ENCODE results near the gene IRF2BP1.
"Not testable (repeated sequence)": the region's sequence is repeated elsewhere in the genome, so short reads cannot be mapped to it uniquely, and the experiment has no call there.

IRF2BP1 gene

GRCh38 chr19:45882652-45883585, 3.0 kb downstream of the IRF2BP1 start:
- peak; percentile 69 to 85 (median 73) for DNase-seq (ENCODE audit: low read depth in 3 of 3)

DNA sequence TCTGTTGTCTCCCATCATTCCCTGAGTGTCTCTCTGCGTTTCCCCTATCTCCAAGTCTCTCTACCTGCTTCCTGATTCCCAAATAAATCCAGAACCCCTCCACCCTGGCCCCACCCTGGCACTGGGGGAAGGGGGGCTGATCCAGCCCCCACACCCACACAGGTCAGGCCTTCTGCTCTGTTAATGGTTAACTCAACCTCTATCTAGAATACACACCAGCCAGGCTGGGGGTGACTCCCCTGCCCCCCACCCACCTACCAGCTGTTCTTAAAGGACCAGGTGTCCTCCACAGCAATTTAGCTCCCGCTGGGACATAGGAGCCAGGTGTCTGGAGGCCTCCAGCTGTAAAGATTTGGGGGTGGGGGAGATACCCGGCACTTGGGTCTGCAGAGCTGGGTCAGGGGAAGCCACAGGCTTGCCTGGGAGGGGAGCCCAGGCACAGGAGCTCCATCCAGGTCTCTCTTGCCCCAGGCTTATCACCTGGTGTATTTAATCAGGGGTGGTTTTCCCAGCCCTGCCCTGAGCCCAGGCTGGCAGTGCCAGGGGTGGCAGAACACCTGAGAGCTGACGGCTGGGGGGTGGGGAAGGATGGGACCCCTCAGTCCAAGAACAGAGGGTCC, 3.9 kb downstream of the IRF2BP1 start:
- no peak for DNase-seq (ENCODE audit: low read depth in 3 of 3)

DNA sequence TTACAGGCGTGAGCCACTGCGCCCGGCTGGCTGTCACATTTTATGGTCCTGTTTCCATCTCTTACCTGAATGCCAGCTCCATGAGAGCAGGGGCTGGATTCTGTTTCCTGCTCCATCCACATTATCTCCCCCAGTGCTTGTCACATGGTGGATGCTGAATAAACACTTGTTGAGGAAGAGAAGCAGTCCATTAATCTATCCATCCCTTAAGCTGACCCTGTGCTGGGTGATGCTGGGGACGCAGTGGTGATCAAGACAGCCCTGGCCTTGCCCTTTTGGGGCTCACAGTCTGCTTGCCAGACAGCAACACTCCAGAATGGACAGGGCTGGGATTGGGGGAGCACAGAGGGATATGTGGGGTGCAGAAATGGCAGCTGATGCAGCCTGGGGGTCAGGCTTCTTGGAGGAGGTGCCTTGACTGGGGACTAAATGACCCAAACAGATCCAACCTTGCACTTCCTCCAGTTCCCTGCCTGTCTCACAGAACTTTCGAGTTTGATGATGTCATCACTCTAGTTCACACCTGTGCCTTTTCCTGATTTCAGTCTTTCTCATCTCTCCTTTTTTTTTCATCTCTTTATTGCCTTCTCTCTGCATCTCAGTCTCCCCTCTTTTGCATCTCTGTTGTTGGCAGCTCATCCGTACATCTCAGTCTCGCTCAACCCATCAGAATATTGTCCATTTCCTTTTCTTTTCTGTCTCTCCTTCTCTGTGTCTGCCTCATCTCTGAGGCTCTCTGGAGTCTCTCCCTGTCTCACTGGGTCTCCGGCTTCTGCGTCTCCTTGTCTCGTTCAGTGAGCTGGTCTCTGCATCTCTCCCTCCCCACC, 4.6 kb downstream of the IRF2BP1 start:
- no peak for DNase-seq (ENCODE audit: low read depth in 3 of 3)

GRCh38 chr19:45879971-45880370, 6.0 kb downstream of the IRF2BP1 start:
- no peak for DNase-seq (ENCODE audit: low read depth in 3 of 3)

- no peak for DNase-seq (ENCODE audit: low read depth in 3 of 3)
These were observed 6.9 kb downstream of the IRF2BP1 start for GRCh38 chr19:45879055-45879454.

- no peak for DNase-seq (ENCODE audit: low read depth in 3 of 3)
These were observed 7.7 kb downstream of the IRF2BP1 start for GRCh38 chr19:45878043-45878794.

DNA sequence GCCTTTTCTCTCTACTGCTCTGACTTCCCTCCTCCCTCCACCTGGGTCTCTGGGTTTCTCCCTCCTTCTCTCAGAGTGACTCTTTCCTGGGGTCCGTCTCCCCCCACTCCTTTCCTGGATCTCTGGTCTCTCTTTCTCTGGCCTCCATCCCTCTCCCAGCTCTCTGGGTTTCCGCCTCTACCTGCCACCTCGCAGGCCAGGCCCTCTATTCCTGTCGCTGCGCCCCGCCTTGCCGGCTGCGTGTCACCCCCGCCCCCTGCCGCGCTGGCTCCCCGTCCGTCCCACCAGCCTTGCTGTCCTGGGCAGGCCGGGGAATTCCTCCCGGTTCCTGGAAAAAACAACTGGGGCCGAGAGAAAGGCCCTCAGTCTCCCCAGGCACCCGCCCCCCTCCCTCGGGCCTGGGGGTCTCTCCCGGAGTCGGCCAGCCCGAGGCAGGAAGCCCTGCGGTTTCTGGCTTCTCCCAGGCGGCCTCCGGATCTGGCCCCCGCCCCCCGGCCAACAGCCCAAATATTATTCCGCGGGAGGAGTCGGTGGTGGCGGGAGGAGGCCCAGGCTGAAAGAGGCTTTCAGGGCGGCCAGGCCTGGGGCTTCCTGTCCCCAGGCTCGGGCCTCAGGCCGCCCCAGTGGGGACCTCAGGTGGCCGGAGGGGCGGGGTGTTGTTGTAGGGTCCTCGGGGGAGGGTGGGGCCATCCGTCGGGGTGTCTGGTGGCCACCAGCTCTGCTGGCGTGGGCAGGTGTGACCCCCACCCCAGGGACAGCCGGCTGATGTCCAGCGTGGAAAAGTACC, 9.3 kb downstream of the IRF2BP1 start:
- DNase-seq (ENCODE audit: low read depth in 3 of 3): peak in 1 of 3 experiments; percentile 29

GRCh38 chr19:45876161-45876410, 9.9 kb downstream of the IRF2BP1 start:
- peak in 1 of 3 experiments; percentile 26 for DNase-seq (ENCODE audit: low read depth in 3 of 3)

DNA sequence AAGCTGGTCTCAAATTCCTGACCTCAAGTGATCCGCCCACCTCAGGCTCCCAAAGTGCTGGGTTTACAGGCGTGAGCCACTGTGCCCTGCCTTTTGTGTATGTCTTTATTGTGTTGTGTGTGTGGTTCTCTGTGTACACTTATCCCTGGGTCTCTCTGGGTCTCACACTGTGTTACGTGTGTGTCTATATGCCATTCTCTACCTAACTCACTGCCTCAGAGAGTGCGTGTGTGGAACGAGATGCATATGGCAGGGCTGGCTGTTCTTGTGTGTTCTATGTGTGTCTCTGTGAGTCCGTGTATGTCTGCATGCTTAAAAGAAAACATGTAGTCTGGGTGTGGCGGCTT, 11.3 kb downstream of the IRF2BP1 start:
- no peak for DNase-seq (ENCODE audit: low read depth in 3 of 3)

- DNase-seq (ENCODE audit: low read depth in 3 of 3): no peak
These were observed 12.6 kb downstream of the IRF2BP1 start for GRCh38 chr19:45873219-45873772.

- DNase-seq (ENCODE audit: low read depth in 3 of 3): no peak
These were observed 13.6 kb downstream of the IRF2BP1 start for GRCh38 chr19:45872095-45872919.

GRCh38 chr19:45870798-45871197, 15.1 kb downstream of the IRF2BP1 start:
- DNase-seq (ENCODE audit: low read depth in 3 of 3): no peak

DNA sequence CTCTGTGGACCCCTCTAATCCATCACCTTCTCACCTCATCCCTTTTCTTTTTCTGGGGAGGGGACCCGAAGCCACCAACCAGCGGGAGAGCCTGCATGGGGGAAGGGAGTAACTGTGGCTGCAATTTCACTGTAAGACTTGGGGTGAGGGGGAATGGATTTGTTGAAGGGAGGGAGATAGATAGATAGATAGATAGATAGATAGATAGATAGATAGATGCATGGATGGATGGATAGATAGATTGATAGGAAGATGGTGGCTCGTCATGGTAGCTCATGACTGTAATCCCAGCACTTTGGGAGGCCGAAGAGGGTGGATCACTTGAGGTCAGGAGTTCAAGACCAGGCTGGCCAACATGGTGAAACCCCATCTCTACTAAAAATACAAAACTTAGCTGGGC, 18.7 kb downstream of the IRF2BP1 start:
- not testable (repeated sequence) for DNase-seq (ENCODE audit: low read depth in 3 of 3)

DNA sequence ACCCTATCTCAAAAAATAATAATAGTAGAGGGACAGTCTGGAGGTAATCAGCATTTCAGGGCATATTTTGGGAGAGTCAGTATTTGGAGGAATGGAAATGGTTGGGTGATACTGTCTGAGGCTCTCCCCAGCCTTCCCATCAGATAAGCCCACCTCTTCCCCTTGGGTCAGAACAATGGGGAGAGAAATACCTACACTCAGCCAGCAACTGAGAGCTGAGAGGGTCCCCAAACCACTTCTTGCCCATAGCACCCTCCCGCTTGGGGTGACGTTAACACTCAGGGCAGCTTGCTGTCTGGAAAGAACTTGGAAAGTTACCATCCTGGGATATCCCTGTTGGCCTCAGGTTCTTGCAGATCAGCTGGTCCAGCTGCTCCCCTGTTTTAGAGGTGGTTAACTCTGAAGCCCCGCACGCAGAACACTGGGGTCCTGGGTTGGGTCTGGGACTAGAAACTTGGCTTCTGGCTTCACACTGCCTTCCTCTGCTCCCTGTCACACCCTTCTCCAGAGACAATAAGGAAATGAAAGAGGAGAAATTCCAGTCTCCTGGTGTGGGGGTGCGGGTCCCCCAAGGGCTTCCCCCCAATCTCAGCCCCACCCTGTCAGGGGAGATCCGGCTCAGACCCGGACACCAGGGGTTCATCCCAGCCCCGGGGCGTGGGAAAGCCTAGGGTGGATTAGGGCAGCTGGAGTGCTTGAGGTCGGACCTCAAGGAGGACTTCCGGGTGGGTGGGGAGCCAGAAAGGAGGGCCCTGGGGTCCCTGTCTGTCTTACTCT, 19.4 kb downstream of the IRF2BP1 start:
- DNase-seq (ENCODE audit: low read depth in 3 of 3): no peak

GRCh38 chr19:45865269-45865948, 20.5 kb downstream of the IRF2BP1 start:
- DNase-seq (ENCODE audit: low read depth in 3 of 3): no peak

- DNase-seq (ENCODE audit: low read depth in 3 of 3): no peak
These were observed 21.3 kb downstream of the IRF2BP1 start for GRCh38 chr19:45864629-45865082.

DNA sequence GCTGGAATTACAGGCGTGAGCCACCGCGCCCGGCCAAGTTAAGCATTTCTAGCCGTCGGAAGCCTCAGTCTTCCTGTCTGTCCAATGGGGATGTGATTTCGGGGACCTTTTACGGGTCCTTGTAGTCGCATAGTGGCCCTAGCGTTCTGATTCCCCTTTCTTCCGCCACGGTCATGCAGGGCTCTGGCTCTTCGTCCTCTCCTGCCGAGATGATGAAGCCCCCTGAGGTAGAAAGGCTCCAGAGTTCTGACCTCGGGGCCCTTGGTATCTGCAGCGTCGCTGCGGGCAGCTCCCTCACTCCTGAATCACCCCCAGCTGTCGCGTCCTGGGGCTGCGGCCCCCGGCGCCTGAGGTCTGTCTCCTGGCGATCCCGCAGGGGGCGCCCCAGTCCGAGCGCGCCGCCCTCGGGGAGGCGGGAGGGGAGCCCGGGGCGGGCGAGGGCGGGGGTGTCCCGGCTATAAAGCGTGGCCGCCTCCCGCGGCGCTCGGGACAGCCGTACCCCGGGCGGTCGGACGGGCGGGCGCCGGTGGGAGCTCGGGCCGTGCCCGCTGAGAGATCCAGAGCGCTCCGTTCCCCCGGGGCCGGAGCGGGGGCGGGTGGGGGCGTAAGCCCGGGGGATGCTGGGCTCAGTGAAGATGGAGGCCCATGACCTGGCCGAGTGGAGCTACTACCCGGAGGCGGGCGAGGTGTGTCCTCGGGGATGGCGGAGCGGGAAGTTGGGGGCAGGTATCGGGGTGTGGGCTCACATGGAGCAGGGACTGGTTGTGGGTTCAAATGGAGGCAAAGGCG, 21.9 kb downstream of the IRF2BP1 start, which contains the start of gene FOXA3:
Gene FOXA3, plus strand, starts transcription at position 487 of the 789 bp plus-strand sequence. Its CDS starts 131 bp downstream, at position 618.
- DNase-seq (ENCODE audit: low read depth in 3 of 3): peak in 1 of 3 experiments; percentile 56

All from stimulated activated CD4-positive, alpha-beta T cell treated with anti-CD3 and anti-CD28 coated beads, TNF-alpha, amount 100 ng/mL, for 24 hours (primary cell).